ENCODE results near the gene SLC35B4. TPM values are rescaled to one million over a fixed set of nuclear protein-coding genes. Genes with fewer than 3 reads are reported as not detected.

Gene SLC35B4
- total RNA-seq, 1 donor from 2014 or later = 14.1 TPM

GRCh38 chr7:134246761-134247160 is 70.0 kb downstream of the SLC35B4 start:
- intact Hi-C loops (cut with DNase I) = no loop called here
- ATAC-seq (no peak), DNase-seq (ENCODE audit: low spot score) (no peak)

DNA sequence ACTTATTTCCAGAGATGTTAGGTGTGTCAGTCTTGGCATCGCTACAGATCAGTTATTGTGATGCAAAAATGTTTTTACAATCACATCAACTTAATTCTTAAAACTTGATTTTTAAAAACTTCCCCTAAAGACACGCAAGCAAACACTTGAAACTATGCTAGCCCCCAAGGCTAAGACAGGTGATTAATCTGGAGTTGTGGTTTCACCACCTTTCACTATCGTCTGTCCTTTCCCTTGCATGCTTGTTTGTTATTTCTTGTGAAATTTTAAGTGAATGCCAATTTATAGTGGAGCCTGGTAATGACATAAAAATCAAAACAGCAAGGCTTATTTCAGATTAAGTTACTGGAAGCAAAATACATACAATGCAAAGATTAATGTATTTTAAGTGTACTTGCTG is 70.4 kb downstream of the SLC35B4 start:
- intact Hi-C loops (cut with DNase I) = no loop called here
- ATAC-seq (no peak), DNase-seq (ENCODE audit: low spot score) (no peak)

DNA sequence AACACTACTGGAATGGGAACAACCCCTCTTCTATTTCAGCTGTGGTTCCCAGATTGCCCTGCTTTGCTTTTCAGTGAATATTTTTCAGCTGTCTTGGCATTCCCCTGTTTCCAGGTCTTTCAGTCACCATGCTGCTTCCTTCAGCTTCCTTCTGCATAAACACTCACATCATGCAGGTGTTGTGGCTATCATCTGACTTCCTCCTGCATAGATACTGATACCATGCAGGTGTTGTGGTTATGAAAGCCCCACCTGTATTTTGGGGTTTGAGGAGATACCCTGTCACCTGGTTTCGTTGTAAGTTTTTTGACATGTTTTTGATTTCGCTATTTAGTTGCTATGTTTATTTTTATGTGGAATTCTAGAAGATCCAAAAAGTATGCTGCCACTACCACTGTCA is 71.5 kb downstream of the SLC35B4 start:
- ATAC-seq = no peak
- intact Hi-C loops (cut with DNase I) = no loop called here
- DNase-seq (ENCODE audit: low spot score) = no peak

Other genes starting within 250 kb of the SLC35B4 start
- gene LRGUK, start 189.6 kb downstream of the SLC35B4 start, total RNA-seq = 0.76 TPM
- gene AKR1B1, start 142.2 kb upstream of the SLC35B4 start, total RNA-seq = 273 TPM
- 4.5 TPM for gene AKR1B10, start 210.6 kb upstream of the SLC35B4 start, total RNA-seq
- gene AKR1B15, start 232.2 kb upstream of the SLC35B4 start, total RNA-seq = 1.3 TPM

All from sciatic nerve (tissue), 2 donors.